Mesothelial cell of epicardium (in vitro differentiated cells): ENCODE results near the gene DCP2. TPM values are rescaled to one million over a fixed set of nuclear protein-coding genes. Genes with fewer than 3 reads are reported as not detected.

Source experiments
- DNase-seq, 2 experiments: peaks; one replicate each; pipeline ENCODE4 v3.0.0; 2021; ENCODE audit warnings: low spot score in 2 of 2; ENCODE audit not compliant: unreplicated experiment in 2 of 2
- H3K27ac Mint-ChIP-seq: 2 replicates; pipeline ENCODE4 v1.8.0; 2021; ENCODE audit warnings: mixed read lengths
- H3K27me3 Mint-ChIP-seq: 2 replicates; pipeline ENCODE4 v1.8.0; 2021; ENCODE audit warnings: low read depth, mixed read lengths
- H3K36me3 Mint-ChIP-seq: 2 replicates; pipeline ENCODE4 v1.8.0; 2021; ENCODE audit warnings: mixed read lengths
- H3K4me1 Mint-ChIP-seq: 2 replicates; pipeline ENCODE4 v1.8.0; 2021; ENCODE audit warnings: mixed read lengths
- H3K4me3 Mint-ChIP-seq: 2 replicates; pipeline ENCODE4 v1.8.0; 2021; ENCODE audit warnings: mild to moderate bottlenecking, moderate library complexity, mixed read lengths
- H3K9me3 Mint-ChIP-seq: 2 replicates; pipeline ENCODE4 v1.8.0; 2021; ENCODE audit warnings: mixed read lengths
- CTCF ChIP-seq: fragments of 200-600 bp; sonication (generic); IDR thresholded peaks from one replicate; pipeline ENCODE4 v1.5.0; 2021; ENCODE audit warnings: antibody characterized with exemption; ENCODE audit not compliant: unreplicated experiment
- total RNA-seq: library from RNA; stranded (reverse); gene quantifications from 3 replicates; pipeline ENCODE4 v1.2.1, GENCODE V29; 2021

Gene DCP2
- total RNA-seq, 1 donor from 2014 or later, result 88.5 TPM

- no peaks in the 10 kb centered on the region for H3K9me3 Mint-ChIP-seq
Measured at GRCh38 chr5:113068559-113068958, 92.0 kb downstream of the DCP2 start.

More at GRCh38 chr5:113068559-113068958, 92.0 kb downstream of the DCP2 start:
- H3K27ac Mint-ChIP-seq, result no peak overlapping the region
- H3K27me3 Mint-ChIP-seq, result no peaks in the 10 kb centered on the region
- H3K4me3 Mint-ChIP-seq, result no peak overlapping the region
- H3K36me3 Mint-ChIP-seq, result peaks cover 34% of the 10 kb centered on the region
- no peaks in the 10 kb centered on the region for H3K4me1 Mint-ChIP-seq
- TF ChIP-seq CTCF, result no peak
- DNase-seq, result no peak

Other genes starting within 250 kb of the DCP2 start
- gene APC, start 238.9 kb upstream of the DCP2 start, total RNA-seq, result 53.7 to 56.3 TPM (median 54.6 TPM) in 3 replicates
- gene SRP19, start 115.5 kb upstream of the DCP2 start, total RNA-seq, result 45.6 to 51.3 TPM (median 47.3 TPM) in 3 replicates
- 32.4 to 35.4 TPM (median 34.7 TPM) in 3 replicates for gene REEP5, start 54.6 kb upstream of the DCP2 start, total RNA-seq